HCT116 (cell line): Measurements from ENCODE around the gene SLC25A42. TPM values are rescaled to one million over a fixed set of nuclear protein-coding genes. Genes with fewer than 3 reads are reported as not detected.

Experiments
- ATAC-seq: fragments of 200-7000 bp; cut with Tn5 transposase; 2 replicates; pipeline ENCODE4 v1.9.1; 2020; ENCODE audit warnings: mild to moderate bottlenecking, moderate library complexity
- BruUV-seq: library from RNA; stranded (reverse); fragments of 400-500 nt; replicated peaks from 2 replicates; lab custom pipeline; 2021; lab: Mats Ljungman, UMichigan
- CTCF ChIA-PET: fragments of 300-600 bp; sonication (Branson Sonifier 250); formaldehyde crosslinking; loops from one replicate; lab custom pipeline; 2021; ENCODE audit warnings: antibody characterized with exemption; lab: Charles Lee
- POLR2A ChIA-PET: fragments of 300-600, 350-600 bp; sonication (Branson Sonifier 250); formaldehyde crosslinking; loops from one replicate; lab custom pipeline; 2021; ENCODE audit warnings: antibody characterized with exemption; lab: Charles Lee
- RAD21 ChIA-PET, 2 experiments: fragments of 300-600 bp; sonication (Branson Sonifier 250); formaldehyde crosslinking; loops; one replicate each; lab custom pipeline; 2023; ENCODE audit warnings: low total read pairs in 2 of 2; ENCODE audit not compliant: uncharacterized antibody in 2 of 2, unreplicated experiment in 2 of 2, low non-redundant PET in 1 of 2; lab: Charles Lee
- DNase-seq: peaks from one replicate; pipeline ENCODE4 v3.0.0-alpha.2; 2010; ENCODE audit warnings: low read depth, low spot score
- H2AFZ ChIP-seq: fragments of 200-600 bp; shearing (Covaris generic), sonication (generic); 2 replicates; pipeline ENCODE4 v1.6.1; 2017; ENCODE audit warnings: low read depth, mixed run types, mixed read lengths, antibody characterized with exemption, low read length; ENCODE audit not compliant: poor library complexity, severe bottlenecking
- H3K27ac ChIP-seq: 2 replicates; pipeline ENCODE4 v1.5.1; 2012; ENCODE audit warnings: low read depth, low read length
- H3K27me3 ChIP-seq: fragments of 200-600 bp; sonication (generic); 2 replicates; pipeline ENCODE4 v1.6.1; 2016; ENCODE audit warnings: mixed run types, low read length, mixed read lengths; ENCODE audit not compliant: insufficient read depth
- H3K36me3 ChIP-seq, 2 experiments: fragments of 200-500 bp in 1 of 2; fragments of 200-600 bp in 1 of 2; sonication (Bioruptor generic) in 1 of 2; sonication (generic) in 1 of 2; 2 replicates each; pipeline versions ENCODE4 v1.5.1 to v1.6.1; 2014 to 2016; ENCODE audit warnings: low read length in 2 of 2, inconsistent platforms in 1 of 2, mixed read lengths in 1 of 2, mixed run types in 1 of 2; ENCODE audit not compliant: insufficient read depth in 2 of 2, control insufficient read depth in 1 of 2
- H3K4me1 ChIP-seq, 2 experiments: fragments of 200-600 bp in 1 of 2; sonication (generic) in 1 of 2; 2 replicates each; pipeline versions ENCODE4 v1.5.1 to v1.6.1; 2012 to 2017; ENCODE audit warnings: low read length in 2 of 2, inconsistent platforms in 1 of 2, mild to moderate bottlenecking in 1 of 2, mixed read lengths in 1 of 2, mixed run types in 1 of 2, moderate library complexity in 1 of 2; ENCODE audit not compliant: insufficient read depth in 2 of 2, control insufficient read depth in 1 of 2
- H3K4me2 ChIP-seq: fragments of 200-600 bp; sonication (generic); 2 replicates; pipeline ENCODE4 v1.6.1; 2017; ENCODE audit warnings: mixed run types, low read length, mixed read lengths
- H3K4me3 ChIP-seq, 2 experiments: fragments of 200-600 bp in 1 of 2; sonication (generic) in 1 of 2; replicated peaks in 1 of 2; 2 replicates each; pipeline ENCODE4 v1.5.1; 2011 to 2016; ENCODE audit warnings: low read length in 2 of 2, control low read depth in 1 of 2, low read depth in 1 of 2, mild to moderate bottlenecking in 1 of 2, mixed read lengths in 1 of 2, mixed run types in 1 of 2
- H3K79me2 ChIP-seq: fragments of 200-600 bp; sonication (generic); 2 replicates; pipeline ENCODE4 v1.6.1; 2017; ENCODE audit warnings: mild to moderate bottlenecking, mixed run types, low read length, moderate library complexity, mixed read lengths; ENCODE audit not compliant: insufficient read depth
- H3K9ac ChIP-seq: fragments of 200-600 bp; sonication (generic); 2 replicates; pipeline ENCODE4 v1.6.1; 2016; ENCODE audit warnings: low read length, mixed read lengths
- H3K9me2 ChIP-seq: fragments of 200-600 bp; sonication (generic), shearing (Covaris generic); 2 replicates; pipeline ENCODE4 v1.6.1; 2017; ENCODE audit warnings: mixed run types, mild to moderate bottlenecking, moderate library complexity; ENCODE audit not compliant: insufficient read depth
- H3K9me3 ChIP-seq, 2 experiments: fragments of 200-500 bp in 1 of 2; fragments of 200-600 bp in 1 of 2; sonication (Bioruptor generic) in 1 of 2; sonication (generic) in 1 of 2; 2 replicates each; pipeline ENCODE4 v1.6.1; 2014 to 2017; ENCODE audit warnings: low read length in 2 of 2, mixed read lengths in 2 of 2, inconsistent platforms in 1 of 2, low read depth in 1 of 2, mild to moderate bottlenecking in 1 of 2, mixed run types in 1 of 2, moderate library complexity in 1 of 2; ENCODE audit not compliant: control insufficient read depth in 1 of 2, insufficient read depth in 1 of 2
- H4K20me1 ChIP-seq: fragments of 200-600 bp; sonication (generic), shearing (Covaris generic); 2 replicates; pipeline ENCODE4 v1.6.1; 2017; ENCODE audit warnings: mixed run types, mild to moderate bottlenecking, moderate library complexity; ENCODE audit not compliant: insufficient read depth
- ATF3 ChIP-seq: IDR thresholded peaks from 2 replicates; pipeline ENCODE4 v1.6.1; 2012
- REST ChIP-seq: IDR thresholded peaks from 2 replicates; pipeline ENCODE4 v1.6.1; 2012; ENCODE audit warnings: low read depth
- SIN3A ChIP-seq: IDR thresholded peaks from 2 replicates; pipeline ENCODE4 v1.6.1; 2012; ENCODE audit warnings: low read depth
- SP1 ChIP-seq: IDR thresholded peaks from 2 replicates; pipeline ENCODE4 v1.6.1; 2012; ENCODE audit warnings: low read depth
- SRF ChIP-seq: IDR thresholded peaks from 2 replicates; pipeline ENCODE4 v1.6.1; 2012; ENCODE audit warnings: low read depth
- ZFX ChIP-seq: fragments of 450-650 bp; IDR thresholded peaks from 2 replicates; pipeline ENCODE4 v1.6.1; 2017
- intact Hi-C: fragments of 100-400 bp; cut with micrococcal nuclease; formaldehyde crosslinking; loops from 2 replicates; pipeline ENCODE4 v1.10.0; 2022
- total RNA-seq: library from RNA; stranded (reverse); gene quantifications from one replicate; pipeline ENCODE4 v1.2.1, GENCODE V29; 2021; ENCODE audit not compliant: unreplicated experiment

The SLC25A42 gene
- total RNA-seq, 1 experiment from 2014 or later: 10.2 TPM

DNA sequence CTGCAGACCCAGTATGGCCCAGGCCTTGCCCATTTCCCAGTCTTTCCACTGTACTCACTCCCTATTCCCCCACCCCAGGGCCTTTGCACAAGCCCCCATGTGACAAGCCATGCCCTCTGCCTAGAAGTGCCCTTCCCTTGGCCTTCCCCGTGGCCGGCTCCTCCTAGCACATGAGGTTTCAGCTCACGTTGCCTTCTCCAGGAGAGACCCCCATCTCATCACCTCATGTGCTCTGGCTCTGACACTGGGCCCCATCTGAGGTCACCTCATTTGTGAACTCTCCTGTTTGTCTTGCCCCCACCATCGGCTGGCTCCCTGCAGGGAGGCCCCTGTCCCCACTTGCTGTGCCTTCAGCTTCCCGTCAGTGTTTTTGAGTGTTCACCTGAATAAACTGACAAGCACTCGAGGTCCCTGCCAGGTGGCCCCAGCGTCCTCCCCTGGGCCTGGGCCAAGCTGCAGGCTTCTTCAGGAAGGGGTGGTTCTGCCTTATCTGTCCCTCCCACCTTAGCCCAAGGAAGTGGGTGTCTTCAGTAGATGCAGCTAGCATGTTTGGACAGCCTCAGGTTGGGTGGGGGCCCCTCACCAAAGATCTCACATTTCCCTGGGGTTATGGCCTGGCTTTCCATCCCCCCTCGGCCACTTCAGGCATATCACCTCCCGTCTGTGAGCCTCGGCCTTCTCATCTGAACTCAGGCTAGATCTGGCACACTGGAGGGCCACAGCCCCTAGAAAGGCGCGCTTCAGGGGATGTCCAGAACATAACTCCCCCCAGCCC, 3.8 kb upstream of the SLC25A42 start:
- TF ChIP-seq SIN3A: no peak
- TF ChIP-seq SP1: no peak
- no peak for TF ChIP-seq REST
- Histone ChIP-seq H3K36me3 (peaks cover 0 to 33% of the 10 kb centered on the region in 2 experiments; a peak in 1 of 4 replicates), H4K20me1 (no peaks in the 10 kb centered on the region), H3K27ac (no peak overlapping the region), H3K79me2 (no peaks in the 10 kb centered on the region), H3K9me2 (no peaks in the 10 kb centered on the region), H3K4me2 (no peak overlapping the region), H3K27me3 (no peaks in the 10 kb centered on the region), H3K4me1 (peaks cover 20 to 32% of the 10 kb centered on the region in 2 experiments), H3K4me3 (no peak overlapping the region), H3K9ac (no peak overlapping the region), H3K9me3 (no peaks in the 10 kb centered on the region), H2AFZ (no peak overlapping the region)
- DNase-seq (no peak), ATAC-seq (no peak)
- intact Hi-C loops: no loop called here
- CTCF ChIA-PET: no interaction called here
- RAD21 ChIA-PET: no interaction called here
- POLR2A ChIA-PET: no interaction called here
- no TSS peak for BruUV-seq

DNA sequence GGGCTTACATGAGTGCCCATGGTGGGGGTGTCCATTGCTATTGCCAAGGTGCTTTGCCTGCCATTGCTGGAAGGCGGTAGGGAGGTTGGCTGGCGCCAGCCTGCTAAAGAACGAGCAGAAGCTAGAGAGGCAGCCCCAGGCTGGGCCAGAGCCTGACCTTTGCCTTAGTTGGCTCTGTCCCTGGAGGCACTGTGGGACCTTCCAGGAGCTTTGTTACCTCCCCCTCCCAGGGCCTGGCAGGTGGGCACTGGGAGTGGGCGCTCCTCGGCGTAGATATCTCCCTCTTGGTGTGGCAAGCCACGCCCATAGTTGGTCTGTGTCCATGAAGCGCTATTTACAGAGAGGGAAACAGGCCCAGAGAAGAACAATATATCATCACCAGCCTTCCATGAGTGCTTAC, 2.3 kb upstream of the SLC25A42 start:
- no peak overlapping the region for H3K4me3 ChIP-seq
- H2AFZ ChIP-seq: no peak overlapping the region
- CTCF ChIA-PET: interaction anchor here (1.9 kb wide), 1 partner anchor 54 kb away, joined by 4 read pairs; no protein-coding TSS in a partner anchor
- no peaks in the 10 kb centered on the region for H3K9me2 ChIP-seq
- intact Hi-C loops: no loop called here
- no peaks in the 10 kb centered on the region for H3K9me3 ChIP-seq
- POLR2A ChIA-PET: no interaction called here
- DNase-seq (no peak), ATAC-seq (no peak)
- peaks cover 20 to 32% of the 10 kb centered on the region in 2 experiments for H3K4me1 ChIP-seq
- RAD21 ChIA-PET: no interaction called here
- no peak for TF ChIP-seq SRF
- no peak for TF ChIP-seq ZFX
- TF ChIP-seq ATF3: no peak
- H3K9ac ChIP-seq: no peak overlapping the region
- peaks cover 0 to 25% of the 10 kb centered on the region in 2 experiments; a peak in 1 of 4 replicates for H3K36me3 ChIP-seq
- H4K20me1 ChIP-seq: no peaks in the 10 kb centered on the region
- no peak overlapping the region; the same call in 1 of the 2 replicates for H3K27ac ChIP-seq
- H3K79me2 ChIP-seq: no peaks in the 10 kb centered on the region
- H3K27me3 ChIP-seq: no peaks in the 10 kb centered on the region
- no TSS peak for BruUV-seq
- no peak overlapping the region for H3K4me2 ChIP-seq
